Mesendoderm (in vitro differentiated cells): ENCODE results near the gene ADCY4.

Experiments
- DNase-seq: peaks from one replicate; pipeline ENCODE4 v3.0.0; 2013
- H2AK5ac ChIP-seq: 2 replicates; pipeline ENCODE4 v1.6.1; 2013; ENCODE audit warnings: low read length, inconsistent platforms
- H2BK120ac ChIP-seq: 2 replicates; pipeline ENCODE4 v1.6.1; 2013; ENCODE audit warnings: low read depth, mild to moderate bottlenecking, low read length, moderate library complexity, mixed read lengths
- H2BK15ac ChIP-seq: replicated peaks from 2 replicates; pipeline ENCODE4 v1.6.1; 2013; ENCODE audit warnings: low read depth, mild to moderate bottlenecking, moderate library complexity
- H2BK5ac ChIP-seq: 2 replicates; pipeline ENCODE4 v1.6.1; 2013; ENCODE audit warnings: low read length, inconsistent platforms
- H3K18ac ChIP-seq: 2 replicates; pipeline ENCODE4 v1.6.1; 2013; ENCODE audit warnings: mild to moderate bottlenecking, low read length, mixed read lengths
- H3K23ac ChIP-seq: one replicate; pipeline ENCODE4 v1.6.1; 2013; ENCODE audit warnings: low read length
- H3K27ac ChIP-seq: 2 replicates; pipeline ENCODE4 v1.5.1; 2013; ENCODE audit warnings: low read depth, mild to moderate bottlenecking, inconsistent platforms, low read length, moderate library complexity
- H3K27me3 ChIP-seq: 2 replicates; pipeline ENCODE4 v1.6.1; 2013; ENCODE audit warnings: low read length, control low read depth, mild to moderate bottlenecking, inconsistent platforms; ENCODE audit not compliant: insufficient read depth, poor library complexity
- H3K36me3 ChIP-seq: 2 replicates; pipeline ENCODE4 v1.6.1; 2013; ENCODE audit warnings: low read length, inconsistent platforms; ENCODE audit not compliant: control insufficient read depth, insufficient read depth
- H3K4ac ChIP-seq: one replicate; pipeline ENCODE4 v1.6.1; 2013; ENCODE audit warnings: low read depth, mild to moderate bottlenecking, low read length, moderate library complexity
- H3K4me1 ChIP-seq: 2 replicates; pipeline ENCODE4 v1.6.1; 2013; ENCODE audit warnings: low read depth, low read length, inconsistent platforms; ENCODE audit not compliant: control insufficient read depth
- H3K4me2 ChIP-seq: 2 replicates; pipeline ENCODE4 v1.6.1; 2013; ENCODE audit warnings: low read length
- H3K4me3 ChIP-seq: 2 replicates; pipeline ENCODE4 v1.5.1; 2013; ENCODE audit warnings: mild to moderate bottlenecking, low read length
- H3K56ac ChIP-seq: one replicate; pipeline ENCODE4 v1.6.1; 2013; ENCODE audit warnings: low read length
- H3K79me1 ChIP-seq: 2 replicates; pipeline ENCODE4 v1.6.1; 2013; ENCODE audit warnings: low read length, inconsistent platforms
- H3K79me2 ChIP-seq: 2 replicates; pipeline ENCODE4 v1.6.1; 2013; ENCODE audit warnings: mild to moderate bottlenecking, low read length; ENCODE audit not compliant: control insufficient read depth, insufficient read depth
- H3K9ac ChIP-seq: 2 replicates; pipeline ENCODE4 v1.6.1; 2013; ENCODE audit warnings: low read length, inconsistent platforms
- H4K5ac ChIP-seq: one replicate; pipeline ENCODE4 v1.6.1; 2013; ENCODE audit warnings: low read length
- H4K8ac ChIP-seq: one replicate; pipeline ENCODE4 v1.6.1; 2013; ENCODE audit warnings: low read depth, mild to moderate bottlenecking, control low read depth, low read length, moderate library complexity
- WGBS: extraction: QIAGEN DNeasy Blood & Tissue Kit; methylation state at CpG from one replicate; pipeline ENCODE4 v1.1.7; 2013; ENCODE audit warnings: low lambda C conversion rate, missing lambda C conversion rate; ENCODE audit not compliant: insufficient coverage; ENCODE audit errors: extremely low coverage; 5-methylcytosine and 5-hydroxymethylcytosine counted together

The ADCY4 gene

DNA sequence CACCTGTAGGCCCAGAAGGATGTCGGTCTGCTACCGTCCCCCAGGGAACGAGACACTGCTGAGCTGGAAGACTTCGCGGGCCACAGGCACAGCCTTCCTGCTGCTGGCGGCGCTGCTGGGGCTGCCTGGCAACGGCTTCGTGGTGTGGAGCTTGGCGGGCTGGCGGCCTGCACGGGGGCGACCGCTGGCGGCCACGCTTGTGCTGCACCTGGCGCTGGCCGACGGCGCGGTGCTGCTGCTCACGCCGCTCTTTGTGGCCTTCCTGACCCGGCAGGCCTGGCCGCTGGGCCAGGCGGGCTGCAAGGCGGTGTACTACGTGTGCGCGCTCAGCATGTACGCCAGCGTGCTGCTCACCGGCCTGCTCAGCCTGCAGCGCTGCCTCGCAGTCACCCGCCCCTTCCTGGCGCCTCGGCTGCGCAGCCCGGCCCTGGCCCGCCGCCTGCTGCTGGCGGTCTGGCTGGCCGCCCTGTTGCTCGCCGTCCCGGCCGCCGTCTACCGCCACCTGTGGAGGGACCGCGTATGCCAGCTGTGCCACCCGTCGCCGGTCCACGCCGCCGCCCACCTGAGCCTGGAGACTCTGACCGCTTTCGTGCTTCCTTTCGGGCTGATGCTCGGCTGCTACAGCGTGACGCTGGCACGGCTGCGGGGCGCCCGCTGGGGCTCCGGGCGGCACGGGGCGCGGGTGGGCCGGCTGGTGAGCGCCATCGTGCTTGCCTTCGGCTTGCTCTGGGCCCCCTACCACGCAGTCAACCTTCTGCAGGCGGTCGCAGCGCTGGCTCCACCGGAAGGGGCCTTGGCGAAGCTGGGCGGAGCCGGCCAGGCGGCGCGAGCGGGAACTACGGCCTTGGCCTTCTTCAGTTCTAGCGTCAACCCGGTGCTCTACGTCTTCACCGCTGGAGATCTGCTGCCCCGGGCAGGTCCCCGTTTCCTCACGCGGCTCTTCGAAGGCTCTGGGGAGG, 23.9 kb downstream of the ADCY4 start, which contains the start of gene LTB4R:
Gene LTB4R, plus strand, starts transcription at position 857 of the 959 bp plus-strand sequence. CDS start 4,150 bp downstream, outside the sequence.
- Histone ChIP-seq H4K8ac (no peak within 1 kb of the TSS), H3K4me2 (no peak within 1 kb of the TSS), H3K79me1 (peaks cover 2% of the 10 kb centered on the region), H4K5ac (no peak within 1 kb of the TSS), H3K23ac (no peak within 1 kb of the TSS), H2BK120ac (no peak within 1 kb of the TSS), H3K9ac (no peak within 1 kb of the TSS), H3K79me2 (no peaks in the 10 kb centered on the region), H3K4ac (no peak within 1 kb of the TSS), H2BK15ac (no peak within 1 kb of the TSS), H3K36me3 (peaks cover 2% of the 10 kb centered on the region), H3K4me3 (no peak within 1 kb of the TSS), H3K18ac (no peak within 1 kb of the TSS), H3K27ac (no peak within 1 kb of the TSS), H3K56ac (no peak within 1 kb of the TSS), H3K4me1 (no peaks in the 10 kb centered on the region), H2BK5ac (no peak within 1 kb of the TSS), H3K27me3 (no peaks in the 10 kb centered on the region), H2AK5ac (no peak within 1 kb of the TSS)
- no CpG with 5 or more reads among the region's 99 CpGs for WGBS
- DNase-seq = no peak

DNA sequence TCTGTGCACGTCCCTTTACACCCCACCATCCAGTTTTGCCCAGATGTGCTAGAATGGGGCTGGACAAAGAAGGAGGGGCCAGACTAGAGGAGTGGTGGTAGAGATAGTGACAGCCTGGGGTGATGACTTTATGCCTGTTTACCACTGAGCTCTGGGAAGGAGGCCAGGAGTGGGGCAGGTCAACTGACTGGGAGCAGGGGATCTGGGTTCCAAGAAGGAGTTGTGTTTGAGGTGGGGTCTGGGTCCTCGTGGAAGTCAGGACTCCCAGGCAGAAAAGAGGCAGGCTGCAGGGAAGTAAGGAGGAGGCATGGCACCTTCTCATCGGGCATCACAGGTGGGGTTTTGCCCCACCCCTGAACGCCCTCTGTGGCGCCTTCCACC, 24.6 kb downstream of the ADCY4 start:
- H2BK5ac ChIP-seq = no peak overlapping the region
- H2BK15ac ChIP-seq = no peak overlapping the region
- no peaks in the 10 kb centered on the region for H3K79me2 ChIP-seq
- H3K79me1 ChIP-seq = peaks cover 2% of the 10 kb centered on the region
- H3K4me2 ChIP-seq = no peak overlapping the region
- H3K18ac ChIP-seq = no peak overlapping the region
- no peak overlapping the region for H2AK5ac ChIP-seq
- no peak overlapping the region for H3K56ac ChIP-seq
- H3K23ac ChIP-seq = no peak overlapping the region
- H4K5ac ChIP-seq = no peak overlapping the region
- no peak overlapping the region for H4K8ac ChIP-seq
- no CpG with 5 or more reads among the region's 5 CpGs for WGBS
- H3K36me3 ChIP-seq = peaks cover 3% of the 10 kb centered on the region
- H2BK120ac ChIP-seq = no peak overlapping the region
- H3K27me3 ChIP-seq = no peaks in the 10 kb centered on the region
- H3K27ac ChIP-seq = no peak overlapping the region
- no peak for DNase-seq
- H3K4ac ChIP-seq = no peak overlapping the region
- H3K4me3 ChIP-seq = no peak overlapping the region
- H3K4me1 ChIP-seq = no peaks in the 10 kb centered on the region
- H3K9ac ChIP-seq = no peak overlapping the region

DNA sequence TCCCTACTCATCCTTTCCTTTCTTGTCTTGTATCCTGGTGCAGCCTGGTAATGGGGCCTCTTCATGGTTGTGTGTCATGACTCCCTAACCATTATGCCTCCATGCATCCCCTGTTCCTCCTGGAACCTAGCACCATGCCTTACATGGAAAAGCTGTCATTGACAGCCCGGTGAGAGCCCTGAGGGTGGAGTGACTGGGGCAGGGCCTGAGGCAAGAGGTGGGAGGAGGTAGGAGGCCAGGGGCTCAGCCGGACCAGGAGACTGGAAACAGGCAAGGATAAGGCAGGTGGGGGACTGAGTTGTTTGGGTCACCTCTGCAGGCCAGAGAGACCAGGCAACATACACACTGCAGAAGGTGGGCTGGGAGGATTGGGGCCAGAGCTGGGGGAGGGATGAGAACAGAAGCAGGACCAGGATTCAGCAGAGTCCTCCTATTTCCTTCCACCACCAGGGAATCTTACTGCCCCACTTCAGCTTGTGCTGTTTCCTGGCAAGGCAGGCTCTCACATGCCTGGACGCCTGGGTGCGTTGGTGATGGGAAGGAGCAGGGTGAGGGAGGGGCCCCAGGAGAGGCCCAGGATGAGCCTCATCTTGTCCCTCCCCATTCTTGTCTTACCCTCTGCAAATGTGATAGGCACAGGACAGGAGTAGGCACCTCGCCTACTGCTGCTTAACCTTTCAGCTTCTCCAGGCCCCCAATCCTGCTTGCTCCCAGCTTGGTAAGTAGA, 25.2 kb downstream of the ADCY4 start, which contains the start of gene LTB4R2:
Gene LTB4R2, plus strand, starts transcription at position 603 of the 727 bp plus-strand sequence. CDS start 525 bp downstream, outside the sequence.
- no peak for DNase-seq
- Histone ChIP-seq H4K5ac (no peak within 1 kb of the TSS), H3K56ac (no peak within 1 kb of the TSS), H3K27ac (no peak within 1 kb of the TSS), H2BK15ac (no peak within 1 kb of the TSS), H2BK5ac (no peak within 1 kb of the TSS), H3K4me3 (no peak within 1 kb of the TSS), H3K23ac (no peak within 1 kb of the TSS), H3K79me1 (peaks cover 2% of the 10 kb centered on the region), H2AK5ac (no peak within 1 kb of the TSS), H3K18ac (no peak within 1 kb of the TSS), H3K27me3 (no peaks in the 10 kb centered on the region), H3K9ac (no peak within 1 kb of the TSS), H4K8ac (no peak within 1 kb of the TSS), H3K79me2 (no peaks in the 10 kb centered on the region), H3K36me3 (peaks cover 3% of the 10 kb centered on the region), H2BK120ac (no peak within 1 kb of the TSS), H3K4ac (no peak within 1 kb of the TSS), H3K4me2 (no peak within 1 kb of the TSS), H3K4me1 (no peaks in the 10 kb centered on the region)
- no CpG with 5 or more reads among the region's 5 CpGs for WGBS

DNA sequence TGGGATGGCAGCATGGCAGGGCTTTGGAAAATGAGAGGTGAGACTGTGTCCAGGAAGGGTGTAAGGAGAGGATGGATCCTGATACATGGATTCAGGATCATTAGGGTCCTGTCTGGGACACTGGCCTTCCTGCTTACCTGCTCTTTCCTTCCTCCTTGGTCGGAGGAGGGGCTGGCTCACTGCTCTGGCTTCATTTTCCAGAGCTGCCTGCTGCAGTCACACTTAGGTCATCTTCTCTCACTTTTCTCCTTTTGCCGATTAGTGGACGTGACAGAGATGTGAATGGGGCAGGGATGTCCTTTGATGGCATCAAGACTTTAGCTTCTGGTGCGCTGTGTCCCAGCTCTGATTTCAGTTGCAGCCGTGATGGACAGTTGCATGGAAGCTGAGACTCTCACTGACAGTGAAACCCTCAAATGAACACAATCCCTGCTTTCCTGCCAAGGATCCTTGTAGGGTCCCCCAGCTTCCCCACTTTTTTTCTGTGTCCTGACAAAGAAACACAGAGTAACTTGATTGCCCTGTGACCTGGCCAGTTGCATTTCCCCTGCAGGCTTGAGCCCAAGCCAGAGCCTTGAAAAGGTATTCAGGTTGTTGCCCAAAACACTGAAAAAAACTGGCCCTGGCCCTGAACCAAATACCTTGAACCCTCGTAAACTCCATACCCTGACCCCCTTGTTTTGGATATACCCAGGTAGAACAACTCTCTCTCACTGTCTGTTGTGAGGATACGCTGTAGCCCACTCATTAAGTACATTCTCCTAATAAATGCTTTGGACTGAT, 26.3 kb downstream of the ADCY4 start:
- no peak overlapping the region for H3K56ac ChIP-seq
- H3K27me3 ChIP-seq = no peaks in the 10 kb centered on the region
- H3K18ac ChIP-seq = no peak overlapping the region
- no peak overlapping the region for H3K4ac ChIP-seq
- peaks cover 5% of the 10 kb centered on the region for H3K36me3 ChIP-seq
- no peak overlapping the region for H2BK15ac ChIP-seq
- H3K4me3 ChIP-seq = no peak overlapping the region
- no peak overlapping the region for H2BK120ac ChIP-seq
- peak; percentile 47 for DNase-seq
- H4K8ac ChIP-seq = no peak overlapping the region
- no peak overlapping the region for H4K5ac ChIP-seq
- H3K79me2 ChIP-seq = no peaks in the 10 kb centered on the region
- H3K23ac ChIP-seq = no peak overlapping the region
- no CpG with 5 or more reads among the region's 7 CpGs for WGBS
- H3K27ac ChIP-seq = no peak overlapping the region
- H2AK5ac ChIP-seq = no peak overlapping the region
- no peak overlapping the region for H2BK5ac ChIP-seq
- no peak overlapping the region for H3K4me2 ChIP-seq
- H3K79me1 ChIP-seq = peaks cover 2% of the 10 kb centered on the region
- H3K9ac ChIP-seq = no peak overlapping the region
- H3K4me1 ChIP-seq = no peaks in the 10 kb centered on the region

DNA sequence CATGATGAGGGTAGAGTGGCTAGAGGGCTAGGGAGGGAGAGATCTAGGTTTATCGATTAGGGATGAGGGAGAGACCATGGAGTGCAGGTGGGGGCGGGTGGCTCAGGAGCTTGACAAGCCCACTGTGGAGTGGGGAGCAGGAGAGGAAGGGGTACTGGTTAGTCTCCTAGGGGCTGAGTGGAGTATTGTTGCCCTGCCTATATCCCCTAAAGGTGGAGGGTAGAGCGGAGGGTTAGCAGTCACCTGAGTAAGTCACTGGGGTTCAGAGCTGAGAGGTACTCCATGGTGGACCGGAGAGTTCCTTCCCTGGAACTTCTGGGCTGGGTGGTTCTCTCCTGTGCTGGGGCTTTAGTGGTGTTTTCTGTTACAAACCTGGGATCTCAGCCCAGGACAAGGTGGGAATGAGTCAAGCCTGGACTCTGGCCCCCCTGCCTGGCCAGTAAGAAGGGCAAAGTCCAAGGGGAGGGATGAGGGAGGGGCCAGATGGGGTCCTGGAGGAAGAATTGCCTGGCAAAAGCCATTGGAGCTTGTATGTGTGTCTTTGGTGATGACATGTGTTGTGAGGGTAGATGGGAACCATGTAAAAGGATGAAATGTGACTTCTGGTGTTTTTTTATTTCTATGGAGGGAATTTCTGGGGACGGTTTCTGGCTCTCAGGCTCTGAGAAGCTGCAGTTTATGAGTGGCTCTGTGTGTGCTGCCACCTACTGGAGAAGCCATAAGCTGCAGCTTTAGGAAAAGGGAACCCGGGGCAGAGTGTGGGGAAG, 27.1 kb downstream of the ADCY4 start, which contains the start of gene CIDEB:
Gene CIDEB, minus strand, starts transcription at position 403 of the 767 bp plus-strand sequence. Its CDS starts 119 bp downstream, at position 284.
- no peak within 1 kb of the TSS for H3K27ac ChIP-seq
- peaks cover 2% of the 10 kb centered on the region for H3K79me1 ChIP-seq
- no peak within 1 kb of the TSS for H2BK5ac ChIP-seq
- no CpG with 5 or more reads among the region's 6 CpGs for WGBS
- H3K9ac ChIP-seq = no peak within 1 kb of the TSS
- H3K36me3 ChIP-seq = peaks cover 5% of the 10 kb centered on the region
- H3K56ac ChIP-seq = no peak within 1 kb of the TSS
- H4K8ac ChIP-seq = no peak within 1 kb of the TSS
- no peak within 1 kb of the TSS for H3K4ac ChIP-seq
- no peaks in the 10 kb centered on the region for H3K27me3 ChIP-seq
- H3K4me2 ChIP-seq = no peak within 1 kb of the TSS
- H3K4me3 ChIP-seq = no peak within 1 kb of the TSS
- no peak within 1 kb of the TSS for H3K23ac ChIP-seq
- no peaks in the 10 kb centered on the region for H3K4me1 ChIP-seq
- H2BK120ac ChIP-seq = no peak within 1 kb of the TSS
- DNase-seq = peak; percentile 71
- H2BK15ac ChIP-seq = no peak within 1 kb of the TSS
- H4K5ac ChIP-seq = no peak within 1 kb of the TSS
- H2AK5ac ChIP-seq = no peak within 1 kb of the TSS
- no peaks in the 10 kb centered on the region for H3K79me2 ChIP-seq
- no peak within 1 kb of the TSS for H3K18ac ChIP-seq
